Measurements from ENCODE around the gene TCERG1L. TPM values are rescaled to one million over a fixed set of nuclear protein-coding genes. Genes with fewer than 3 reads are reported as not detected.

TCERG1L gene
- total RNA-seq, 1 experiment from 2014 or later: not detected

- no peak overlapping the region for H3K4me2 ChIP-seq
- POLR2A ChIA-PET (ENCODE audit: unreplicated experiment): no interaction called here
- H3K27me3 ChIP-seq (ENCODE audit: insufficient read depth, low read depth): peaks cover 58% of the 10 kb centered on the region
- no TSS peak for BruUV-seq (replicated peaks)
- H3K27ac ChIP-seq: no peak overlapping the region
- H2AFZ ChIP-seq: no peak overlapping the region
- H3K36me3 ChIP-seq (ENCODE audit: low read depth): no peaks in the 10 kb centered on the region
- DNase-seq: no peak
- no peaks in the 10 kb centered on the region for H3K9me3 ChIP-seq (ENCODE audit: insufficient read depth, low read depth)
- no peaks in the 10 kb centered on the region for H3F3A ChIP-seq (ENCODE audit: insufficient read depth, low read depth)
- no peaks in the 10 kb centered on the region for H4K20me1 ChIP-seq (ENCODE audit: insufficient read depth)
- no peak for TF ChIP-seq EZH2 (IDR thresholded peaks at IDR 0.05; ENCODE audit: low read depth)
- TF ChIP-seq, protein P1, sequence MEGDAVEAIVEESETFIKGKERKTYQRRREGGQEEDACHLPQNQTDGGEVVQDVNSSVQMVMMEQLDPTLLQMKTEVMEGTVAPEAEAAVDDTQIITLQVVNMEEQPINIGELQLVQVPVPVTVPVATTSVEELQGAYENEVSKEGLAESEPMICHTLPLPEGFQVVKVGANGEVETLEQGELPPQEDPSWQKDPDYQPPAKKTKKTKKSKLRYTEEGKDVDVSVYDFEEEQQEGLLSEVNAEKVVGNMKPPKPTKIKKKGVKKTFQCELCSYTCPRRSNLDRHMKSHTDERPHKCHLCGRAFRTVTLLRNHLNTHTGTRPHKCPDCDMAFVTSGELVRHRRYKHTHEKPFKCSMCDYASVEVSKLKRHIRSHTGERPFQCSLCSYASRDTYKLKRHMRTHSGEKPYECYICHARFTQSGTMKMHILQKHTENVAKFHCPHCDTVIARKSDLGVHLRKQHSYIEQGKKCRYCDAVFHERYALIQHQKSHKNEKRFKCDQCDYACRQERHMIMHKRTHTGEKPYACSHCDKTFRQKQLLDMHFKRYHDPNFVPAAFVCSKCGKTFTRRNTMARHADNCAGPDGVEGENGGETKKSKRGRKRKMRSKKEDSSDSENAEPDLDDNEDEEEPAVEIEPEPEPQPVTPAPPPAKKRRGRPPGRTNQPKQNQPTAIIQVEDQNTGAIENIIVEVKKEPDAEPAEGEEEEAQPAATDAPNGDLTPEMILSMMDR (conservative IDR thresholded peaks at IDR 0.05): no peak
- CTCF ChIA-PET: no interaction called here
- no peaks in the 10 kb centered on the region for H3K4me1 ChIP-seq (replicated peaks; ENCODE audit: insufficient read depth)
- H3K4me3 ChIP-seq: no peak overlapping the region
- no peaks in the 10 kb centered on the region for H3K79me2 ChIP-seq (ENCODE audit: low read depth)
- no peaks in the 10 kb centered on the region for H3K9me2 ChIP-seq (ENCODE audit: insufficient read depth)
- intact Hi-C loops (cut with micrococcal nuclease; ENCODE audit: unreplicated experiment): no loop called here
Measured at GRCh38 chr10:131271195-131271880, 40.2 kb downstream of the TCERG1L start.

DNA sequence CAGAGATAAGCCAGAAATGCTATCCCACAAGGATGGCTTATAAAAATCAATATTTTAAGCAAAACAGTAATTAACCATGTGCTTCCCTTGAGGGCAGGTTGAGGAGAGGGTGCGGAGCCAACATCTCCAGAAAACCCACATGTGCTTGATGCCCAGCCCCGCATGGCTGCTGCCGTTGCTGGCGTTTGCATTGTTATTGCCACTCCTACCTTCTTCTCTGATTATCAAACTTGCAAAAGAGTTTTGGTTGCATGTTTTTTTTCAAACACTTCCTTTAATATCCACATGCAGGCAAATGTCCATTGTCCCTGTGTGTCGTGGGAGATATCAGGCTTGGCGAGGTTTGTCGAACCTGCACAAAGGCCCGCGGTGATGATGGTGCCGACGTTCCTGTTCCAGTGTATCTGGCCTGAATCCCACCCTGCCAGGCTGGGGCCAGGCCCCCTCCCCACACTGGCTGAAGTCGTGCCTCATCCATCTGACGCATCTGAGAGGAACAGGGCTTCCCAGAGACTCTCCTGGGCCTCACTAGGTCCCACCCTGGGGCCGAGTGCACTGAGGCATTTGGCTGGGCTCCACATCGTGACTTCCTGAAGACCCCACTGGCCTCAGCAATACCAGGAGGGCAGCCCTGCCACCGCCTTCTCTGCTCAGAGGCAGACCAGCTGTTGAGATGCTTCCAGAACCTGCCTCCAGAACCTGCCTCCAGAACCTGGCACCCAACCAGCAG is 40.9 kb downstream of the TCERG1L start:
- CTCF ChIA-PET: no interaction called here
- Histone ChIP-seq H3K4me1 (replicated peaks; ENCODE audit: insufficient read depth) (no peaks in the 10 kb centered on the region), H3K27ac (no peak overlapping the region), H3K4me3 (no peak overlapping the region), H3K9me3 (ENCODE audit: insufficient read depth, low read depth) (no peaks in the 10 kb centered on the region), H3K36me3 (ENCODE audit: low read depth) (no peaks in the 10 kb centered on the region), H3K9me2 (ENCODE audit: insufficient read depth) (no peaks in the 10 kb centered on the region), H4K20me1 (ENCODE audit: insufficient read depth) (no peaks in the 10 kb centered on the region), H2AFZ (no peak overlapping the region), H3K27me3 (ENCODE audit: insufficient read depth, low read depth) (peaks cover 63% of the 10 kb centered on the region), H3K4me2 (no peak overlapping the region), H3F3A (ENCODE audit: insufficient read depth, low read depth) (no peaks in the 10 kb centered on the region), H3K79me2 (ENCODE audit: low read depth) (no peaks in the 10 kb centered on the region)
- POLR2A ChIA-PET (ENCODE audit: unreplicated experiment): no interaction called here
- no peak for DNase-seq
- TF ChIP-seq, protein P1 (conservative IDR thresholded peaks at IDR 0.05): no peak
- TF ChIP-seq EZH2 (IDR thresholded peaks at IDR 0.05; ENCODE audit: low read depth): no peak
- no TSS peak for BruUV-seq (replicated peaks)
- intact Hi-C loops (cut with micrococcal nuclease; ENCODE audit: unreplicated experiment): no loop called here

DNA sequence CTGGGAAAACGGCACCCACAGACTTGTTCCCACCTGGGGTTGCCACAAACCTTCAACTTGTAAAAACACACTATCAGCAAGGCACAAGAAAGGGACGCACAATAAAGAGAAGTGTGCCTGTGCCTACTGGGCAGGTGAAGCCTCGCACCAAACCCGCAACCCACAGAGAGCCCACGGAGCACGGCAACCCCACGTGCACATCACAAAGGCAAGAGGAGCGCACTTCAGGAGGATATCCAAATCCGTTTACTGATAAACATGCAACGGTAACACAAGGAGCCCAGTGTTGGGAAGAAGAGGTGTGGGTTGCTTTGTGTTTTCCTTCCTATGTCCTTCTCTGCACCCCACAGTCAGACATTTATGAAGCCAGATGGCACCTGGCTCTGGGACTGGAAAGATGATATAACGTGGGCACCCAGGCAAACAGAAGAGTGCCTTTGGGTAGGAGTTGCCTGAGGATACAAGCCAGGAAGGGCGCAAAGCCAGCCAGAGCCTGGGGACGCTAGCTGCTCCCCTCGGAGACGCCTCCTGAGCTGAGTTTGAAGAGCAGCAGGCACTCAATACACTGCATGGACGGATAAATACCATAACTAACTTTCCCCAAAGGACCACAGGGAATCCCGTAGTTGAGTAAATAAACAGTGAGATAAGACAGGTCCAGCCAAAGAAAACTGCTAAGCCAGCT is 41.6 kb downstream of the TCERG1L start:
- no peaks in the 10 kb centered on the region for H3K36me3 ChIP-seq (ENCODE audit: low read depth)
- ChIA-PET CTCF (no interaction called here), POLR2A (ENCODE audit: unreplicated experiment) (no interaction called here)
- H3F3A ChIP-seq (ENCODE audit: insufficient read depth, low read depth): no peaks in the 10 kb centered on the region
- TF ChIP-seq, protein P1 (conservative IDR thresholded peaks at IDR 0.05): no peak
- TF ChIP-seq EZH2 (IDR thresholded peaks at IDR 0.05; ENCODE audit: low read depth): no peak
- no peak overlapping the region for H3K27ac ChIP-seq
- no peaks in the 10 kb centered on the region for H3K9me2 ChIP-seq (ENCODE audit: insufficient read depth)
- intact Hi-C loops (cut with micrococcal nuclease; ENCODE audit: unreplicated experiment): no loop called here
- H4K20me1 ChIP-seq (ENCODE audit: insufficient read depth): no peaks in the 10 kb centered on the region
- peaks cover 66% of the 10 kb centered on the region for H3K27me3 ChIP-seq (ENCODE audit: insufficient read depth, low read depth)
- H3K4me1 ChIP-seq (replicated peaks; ENCODE audit: insufficient read depth): no peaks in the 10 kb centered on the region
- no peak for DNase-seq
- no peaks in the 10 kb centered on the region for H3K9me3 ChIP-seq (ENCODE audit: insufficient read depth, low read depth)
- no peak overlapping the region for H2AFZ ChIP-seq
- H3K4me3 ChIP-seq: no peak overlapping the region
- H3K4me2 ChIP-seq: no peak overlapping the region
- no TSS peak for BruUV-seq (replicated peaks)
- H3K79me2 ChIP-seq (ENCODE audit: low read depth): no peaks in the 10 kb centered on the region

Measured in PC-9 (cell line).